WTC11 (cell line): ENCODE results near the gene ST6GALNAC3. TPM values are rescaled to one million over a fixed set of nuclear protein-coding genes. Genes with fewer than 3 reads are reported as not detected.

ENCODE experiments used
- ATAC-seq: fragments of 200-7000 bp; cut with Tn5 transposase; 2 replicates; pipeline ENCODE4 v1.10.0; 2021; ENCODE audit warnings: mild to moderate bottlenecking, moderate library complexity
- CTCF ChIA-PET: fragments of 300-600 bp; sonication (Branson Sonifier 250); formaldehyde crosslinking; loops from one replicate; lab custom pipeline; 2021; ENCODE audit warnings: antibody characterized with exemption; lab: Charles Lee
- POLR2A ChIA-PET: fragments of 350-600 bp; sonication (Branson Sonifier 250); formaldehyde crosslinking; loops from one replicate; lab custom pipeline; 2021; ENCODE audit warnings: antibody characterized with exemption; lab: Charles Lee
- DNase-seq: peaks from one replicate; pipeline ENCODE4 v3.0.0; 2021; ENCODE audit warnings: low spot score
- H3K27ac Mint-ChIP-seq: 2 replicates; pipeline ENCODE4 v1.8.0; 2021; ENCODE audit warnings: mixed read lengths
- H3K27me3 Mint-ChIP-seq: 2 replicates; pipeline ENCODE4 v1.8.0; 2021; ENCODE audit warnings: low read depth, mild to moderate bottlenecking, moderate library complexity, mixed read lengths
- H3K36me3 Mint-ChIP-seq: 2 replicates; pipeline ENCODE4 v1.8.0; 2021; ENCODE audit warnings: mixed read lengths
- H3K4me1 Mint-ChIP-seq: 2 replicates; pipeline ENCODE4 v1.8.0; 2022; ENCODE audit warnings: mixed read lengths
- H3K4me3 Mint-ChIP-seq: 2 replicates; pipeline ENCODE4 v1.8.0; 2021; ENCODE audit warnings: mild to moderate bottlenecking, moderate library complexity, mixed read lengths
- H3K9me3 Mint-ChIP-seq: 2 replicates; pipeline ENCODE4 v1.8.0; 2021; ENCODE audit warnings: mixed read lengths
- ELF4 ChIP-seq: sonication (generic); formaldehyde crosslinking; IDR thresholded peaks from 2 replicates; pipeline ENCODE4 v1.8.1; 2022; ENCODE audit warnings: low read depth, mild to moderate bottlenecking, moderate library complexity, missing genetic modification reagents
- EMX1 ChIP-seq: fragments of 250-450 bp; sonication (Bioruptor Pico); IDR thresholded peaks from 2 replicates; pipeline ENCODE4 v1.8.0; 2021; ENCODE audit warnings: mild to moderate bottlenecking
- GABPB1 ChIP-seq: sonication (generic); formaldehyde crosslinking; IDR thresholded peaks from 2 replicates; pipeline ENCODE4 v1.8.1; 2023; ENCODE audit warnings: mild to moderate bottlenecking, missing genetic modification reagents
- HMGA2 ChIP-seq: fragments of 250-450 bp; sonication (Bioruptor Pico); IDR thresholded peaks from 2 replicates; pipeline ENCODE4 v1.4.0; 2021; ENCODE audit warnings: mild to moderate bottlenecking, moderate library complexity
- KAT7 ChIP-seq: sonication (generic); formaldehyde crosslinking; IDR thresholded peaks from 2 replicates; pipeline ENCODE4 v1.8.1; 2023; ENCODE audit warnings: missing genetic modification reagents, mild to moderate bottlenecking, borderline replicate concordance
- NR2C2 ChIP-seq: sonication (generic); formaldehyde crosslinking; IDR thresholded peaks from 2 replicates; pipeline ENCODE4 v1.8.0; 2022; ENCODE audit warnings: mild to moderate bottlenecking, missing genetic modification reagents
- PRDM15 ChIP-seq: sonication (generic); formaldehyde crosslinking; IDR thresholded peaks from 2 replicates; pipeline ENCODE4 v1.8.0; 2022; ENCODE audit warnings: missing genetic modification reagents
- RELA ChIP-seq: sonication (generic); formaldehyde crosslinking; IDR thresholded peaks from 2 replicates; pipeline ENCODE4 v1.8.1; 2022; ENCODE audit warnings: missing genetic modification reagents, mild to moderate bottlenecking, borderline replicate concordance
- SMAD4 ChIP-seq: sonication (generic); formaldehyde crosslinking; IDR thresholded peaks from 2 replicates; pipeline ENCODE4 v1.8.0; 2022; ENCODE audit warnings: mild to moderate bottlenecking, missing genetic modification reagents
- ZBTB43 ChIP-seq: sonication (generic); formaldehyde crosslinking; IDR thresholded peaks from 2 replicates; pipeline ENCODE4 v1.8.1; 2023; ENCODE audit warnings: mild to moderate bottlenecking, missing genetic modification reagents
- ZNF219 ChIP-seq: sonication (generic); formaldehyde crosslinking; IDR thresholded peaks from 2 replicates; pipeline ENCODE4 v1.8.0; 2023; ENCODE audit warnings: missing genetic modification reagents, mild to moderate bottlenecking, borderline replicate concordance
- ZNF232 ChIP-seq: sonication (generic); formaldehyde crosslinking; IDR thresholded peaks from 2 replicates; pipeline ENCODE4 v1.8.0; 2022; ENCODE audit warnings: mild to moderate bottlenecking, missing genetic modification reagents
- ZNF396 ChIP-seq: fragments of 250-450 bp; sonication (Bioruptor Pico); IDR thresholded peaks from 2 replicates; pipeline ENCODE4 v1.8.0; 2021; ENCODE audit warnings: mild to moderate bottlenecking, moderate library complexity, borderline replicate concordance
- ZNF423 ChIP-seq: fragments of 250-450 bp; sonication (Bioruptor Pico); IDR thresholded peaks from 2 replicates; pipeline ENCODE4 v2.1.2; 2022; ENCODE audit warnings: mild to moderate bottlenecking, moderate library complexity
- ZNF532 ChIP-seq: fragments of 250-450 bp; sonication (Bioruptor Pico); IDR thresholded peaks from 2 replicates; pipeline ENCODE4 v1.9.0; 2021; ENCODE audit warnings: mild to moderate bottlenecking, borderline replicate concordance
- ZSCAN18 ChIP-seq: fragments of 250-450 bp; sonication (Bioruptor Pico); IDR thresholded peaks from 2 replicates; pipeline ENCODE4 v2.1.2; 2022; ENCODE audit warnings: mild to moderate bottlenecking, moderate library complexity
- total RNA-seq: library from RNA; stranded (reverse); gene quantifications from 3 replicates; pipeline ENCODE4 v1.2.3, GENCODE V29; 2021

The ST6GALNAC3 gene
- total RNA-seq, 1 experiment from 2014 or later: 11.9 TPM

- Mint-ChIP-seq H3K27ac (no peak overlapping the region), H3K36me3 (no peaks in the 10 kb centered on the region), H3K4me3 (no peak overlapping the region), H3K9me3 (no peaks in the 10 kb centered on the region), H3K27me3 (no peaks in the 10 kb centered on the region), H3K4me1 (no peaks in the 10 kb centered on the region)
- DNase-seq (no peak), ATAC-seq (no peak)
- CTCF ChIA-PET: interaction anchor here (0.6 kb wide), 1 partner anchor 43 kb away, joined by 3 read pairs; no protein-coding TSS in a partner anchor
- TF ChIP-seq EMX1 (CRISPR knock-in tag) (no peak), NR2C2 (no peak), ZNF232 (CRISPR knock-in tag) (no peak), ZNF396 (CRISPR knock-in tag) (no peak)
- POLR2A ChIA-PET: no interaction called here
Observed at GRCh38 chr1:76613886-76614285, 539.3 kb downstream of the ST6GALNAC3 start.

GRCh38 chr1:76615253-76616035 is 540.9 kb downstream of the ST6GALNAC3 start:
- ATAC-seq (no peak), DNase-seq (no peak)
- H3K36me3 Mint-ChIP-seq: no peaks in the 10 kb centered on the region
- H3K27me3 Mint-ChIP-seq: no peaks in the 10 kb centered on the region
- POLR2A ChIA-PET: interaction anchor here (1.2 kb wide), 1 partner anchor 19 kb away, joined by 4 read pairs; no protein-coding TSS in a partner anchor
- no peak overlapping the region for H3K4me3 Mint-ChIP-seq
- TF ChIP-seq ZNF423 (CRISPR knock-in tag) (no peak), NR2C2 (no peak), ELF4 (CRISPR knock-in tag) (no peak)
- H3K4me1 Mint-ChIP-seq: peaks cover 4% of the 10 kb centered on the region; the same call in 1 of the 2 replicates
- H3K27ac Mint-ChIP-seq: no peak overlapping the region
- no peaks in the 10 kb centered on the region for H3K9me3 Mint-ChIP-seq
- CTCF ChIA-PET: interaction anchor here (0.9 kb wide), 1 partner anchor 17 kb away, joined by 4 read pairs; no protein-coding TSS in a partner anchor

GRCh38 chr1:76620371-76620770 is 545.8 kb downstream of the ST6GALNAC3 start:
- no peak for TF ChIP-seq NR2C2
- TF ChIP-seq ZNF532: no peak
- TF ChIP-seq ZSCAN18 (CRISPR knock-in tag): no peak
- no peak for TF ChIP-seq KAT7
- TF ChIP-seq GABPB1 (CRISPR knock-in tag): no peak
- no peak for TF ChIP-seq PRDM15
- no peak for TF ChIP-seq ZNF219 (CRISPR knock-in tag)
- no peak for TF ChIP-seq ZBTB43
- no peak for TF ChIP-seq EMX1 (CRISPR knock-in tag)
- no peak for TF ChIP-seq HMGA2 (CRISPR knock-in tag)
- TF ChIP-seq SMAD4 (CRISPR knock-in tag): no peak
- no peak for TF ChIP-seq RELA (CRISPR knock-in tag)
- TF ChIP-seq, all 79 proteins: peak for 0
- CTCF ChIA-PET: no interaction called here

More at GRCh38 chr1:76620371-76620770, 545.8 kb downstream of the ST6GALNAC3 start:
- Mint-ChIP-seq H3K27ac (no peak overlapping the region), H3K36me3 (no peaks in the 10 kb centered on the region), H3K27me3 (no peaks in the 10 kb centered on the region), H3K9me3 (no peaks in the 10 kb centered on the region), H3K4me3 (no peak overlapping the region), H3K4me1 (peaks cover 4% of the 10 kb centered on the region; the same call in 1 of the 2 replicates)
- POLR2A ChIA-PET: no interaction called here
- ATAC-seq: no peak
- DNase-seq: no peak
